PC-9 (cell line): Measurements from ENCODE around the gene DAND5. TPM values are rescaled to one million over a fixed set of nuclear protein-coding genes. Genes with fewer than 3 reads are reported as not detected.

Source experiments
- BruUV-seq: library from RNA; stranded (reverse); fragments of 400-500 nt; replicated peaks from 2 replicates; lab custom pipeline; 2021; lab: Mats Ljungman, UMichigan
- CTCF ChIA-PET: fragments of 300-600 bp; sonication (Branson Sonifier 250); formaldehyde crosslinking; loops from one replicate; lab custom pipeline; 2022; ENCODE audit warnings: antibody characterized with exemption; lab: Charles Lee
- POLR2A ChIA-PET: fragments of 300-600 bp; sonication (Branson Sonifier 250); formaldehyde crosslinking; loops from one replicate; lab custom pipeline; 2022; ENCODE audit warnings: antibody characterized with exemption; ENCODE audit not compliant: unreplicated experiment; lab: Charles Lee
- DNase-seq, 2 experiments: peaks; one replicate each; pipeline versions ENCODE4 v3.0.0 to v3.0.0-alpha.2; 2015 to 2022; ENCODE audit warnings: mixed read lengths in 1 of 2
- H2AFZ ChIP-seq: fragments of 200-600 bp; sonication (generic); 2 replicates; pipeline ENCODE4 v1.8.1; 2017; ENCODE audit warnings: antibody characterized with exemption
- H3F3A ChIP-seq: fragments of 200-600 bp; sonication (generic); 2 replicates; pipeline ENCODE4 v1.8.1; 2017; ENCODE audit warnings: antibody characterized with exemption, mild to moderate bottlenecking, low read depth; ENCODE audit not compliant: insufficient read depth
- H3K27ac ChIP-seq: fragments of 200-600 bp; sonication (generic); 2 replicates; pipeline ENCODE4 v1.6.1; 2016; ENCODE audit warnings: mixed run types
- H3K27me3 ChIP-seq: fragments of 200-600 bp; sonication (generic); 2 replicates; pipeline ENCODE4 v1.6.1; 2016; ENCODE audit warnings: low read depth, mixed run types; ENCODE audit not compliant: insufficient read depth
- H3K36me3 ChIP-seq: fragments of 200-600 bp; sonication (generic); 2 replicates; pipeline ENCODE4 v1.6.1; 2016; ENCODE audit warnings: low read depth, mixed run types
- H3K4me1 ChIP-seq: fragments of 200-600 bp; sonication (generic); replicated peaks from 2 replicates; pipeline ENCODE4 v1.6.1; 2016; ENCODE audit warnings: mixed run types; ENCODE audit not compliant: insufficient read depth
- H3K4me2 ChIP-seq: fragments of 200-600 bp; sonication (generic); 2 replicates; pipeline ENCODE4 v1.6.1; 2017; ENCODE audit warnings: mixed run types
- H3K4me3 ChIP-seq: fragments of 200-600 bp; sonication (generic); 2 replicates; pipeline ENCODE4 v1.6.1; 2016; ENCODE audit warnings: mixed run types
- H3K79me2 ChIP-seq: fragments of 200-600 bp; sonication (generic); 2 replicates; pipeline ENCODE4 v1.6.1; 2017; ENCODE audit warnings: low read depth, mixed run types
- H3K9me2 ChIP-seq: fragments of 200-600 bp; sonication (generic); 2 replicates; pipeline ENCODE4 v1.8.1; 2017; ENCODE audit warnings: mild to moderate bottlenecking; ENCODE audit not compliant: insufficient read depth
- H3K9me3 ChIP-seq: fragments of 200-600 bp; sonication (generic); 2 replicates; pipeline ENCODE4 v1.8.1; 2016; ENCODE audit warnings: low read depth; ENCODE audit not compliant: insufficient read depth
- H4K20me1 ChIP-seq: fragments of 200-600 bp; sonication (generic); 2 replicates; pipeline ENCODE4 v1.8.1; 2017; ENCODE audit not compliant: insufficient read depth
- EZH2 ChIP-seq: fragments of 200-600 bp; sonication (generic); IDR thresholded peaks from 2 replicates; pipeline ENCODE4 v1.8.0; 2017; ENCODE audit warnings: antibody characterized with exemption, low read depth
- intact Hi-C: fragments of 100-400 bp; cut with micrococcal nuclease; formaldehyde crosslinking; loops from one replicate; pipeline ENCODE4 v1.10.0; 2022; ENCODE audit not compliant: unreplicated experiment
- total RNA-seq: library from RNA; stranded (reverse); gene quantifications from 2 replicates; pipeline ENCODE4 v1.2.3, GENCODE V29; 2021
- TF ChIP-seq, protein P1 (sequence below): fragments of 200-600 bp; sonication (generic); conservative IDR thresholded peaks from 2 replicates; pipeline ENCODE4 v1.6.1; 2017; ENCODE audit warnings: mixed run types, antibody characterized with exemption, mild to moderate bottlenecking, moderate library complexity

Gene DAND5
- total RNA-seq, 1 experiment from 2014 or later, result 0.20 TPM

DNA sequence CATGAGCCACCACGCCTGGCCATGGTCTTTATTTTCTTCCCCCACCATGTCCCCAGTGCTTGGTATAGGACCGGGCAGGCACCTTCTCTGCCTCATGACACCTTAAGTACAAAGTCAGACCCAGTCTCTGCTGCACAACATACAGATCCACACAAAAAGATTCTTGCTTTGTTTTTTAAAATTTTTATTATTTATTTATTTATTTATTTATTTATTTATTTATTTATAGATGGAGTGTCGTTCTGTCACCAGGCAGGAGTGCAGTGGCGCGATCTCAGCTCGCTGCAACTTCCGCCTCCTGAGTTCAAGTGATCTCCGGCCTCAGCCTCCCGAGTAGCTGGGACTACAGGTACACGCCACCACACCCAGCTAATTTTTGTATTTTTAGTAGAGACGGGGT, 23.4 kb downstream of the DAND5 start:
- BruUV-seq, result no TSS peak
- peaks cover 5% of the 10 kb centered on the region; the same call in 1 of the 2 replicates for H3K4me1 ChIP-seq
- H3K4me2 ChIP-seq, result no peak overlapping the region
- H3K27ac ChIP-seq, result no peak overlapping the region
- H3K27me3 ChIP-seq, result peaks cover 27% of the 10 kb centered on the region
- no peak overlapping the region for H2AFZ ChIP-seq
- no peaks in the 10 kb centered on the region for H3K79me2 ChIP-seq
- no peaks in the 10 kb centered on the region for H3K9me2 ChIP-seq
- TF ChIP-seq, protein P1, sequence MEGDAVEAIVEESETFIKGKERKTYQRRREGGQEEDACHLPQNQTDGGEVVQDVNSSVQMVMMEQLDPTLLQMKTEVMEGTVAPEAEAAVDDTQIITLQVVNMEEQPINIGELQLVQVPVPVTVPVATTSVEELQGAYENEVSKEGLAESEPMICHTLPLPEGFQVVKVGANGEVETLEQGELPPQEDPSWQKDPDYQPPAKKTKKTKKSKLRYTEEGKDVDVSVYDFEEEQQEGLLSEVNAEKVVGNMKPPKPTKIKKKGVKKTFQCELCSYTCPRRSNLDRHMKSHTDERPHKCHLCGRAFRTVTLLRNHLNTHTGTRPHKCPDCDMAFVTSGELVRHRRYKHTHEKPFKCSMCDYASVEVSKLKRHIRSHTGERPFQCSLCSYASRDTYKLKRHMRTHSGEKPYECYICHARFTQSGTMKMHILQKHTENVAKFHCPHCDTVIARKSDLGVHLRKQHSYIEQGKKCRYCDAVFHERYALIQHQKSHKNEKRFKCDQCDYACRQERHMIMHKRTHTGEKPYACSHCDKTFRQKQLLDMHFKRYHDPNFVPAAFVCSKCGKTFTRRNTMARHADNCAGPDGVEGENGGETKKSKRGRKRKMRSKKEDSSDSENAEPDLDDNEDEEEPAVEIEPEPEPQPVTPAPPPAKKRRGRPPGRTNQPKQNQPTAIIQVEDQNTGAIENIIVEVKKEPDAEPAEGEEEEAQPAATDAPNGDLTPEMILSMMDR, result no peak
- no peak for TF ChIP-seq EZH2
- intact Hi-C loops, result no loop called here
- ChIA-PET CTCF (interaction anchor here (0.6 kb wide), 1 partner anchor 108 kb away, joined by 17 read pairs; no protein-coding TSS in a partner anchor), POLR2A (no interaction called here)
- H3F3A ChIP-seq, result peaks cover 24% of the 10 kb centered on the region; the same call in 1 of the 2 replicates
- no peaks in the 10 kb centered on the region for H3K9me3 ChIP-seq
- no peaks in the 10 kb centered on the region for H4K20me1 ChIP-seq
- no peak for DNase-seq
- H3K36me3 ChIP-seq, result no peaks in the 10 kb centered on the region
- no peak overlapping the region for H3K4me3 ChIP-seq

DNA sequence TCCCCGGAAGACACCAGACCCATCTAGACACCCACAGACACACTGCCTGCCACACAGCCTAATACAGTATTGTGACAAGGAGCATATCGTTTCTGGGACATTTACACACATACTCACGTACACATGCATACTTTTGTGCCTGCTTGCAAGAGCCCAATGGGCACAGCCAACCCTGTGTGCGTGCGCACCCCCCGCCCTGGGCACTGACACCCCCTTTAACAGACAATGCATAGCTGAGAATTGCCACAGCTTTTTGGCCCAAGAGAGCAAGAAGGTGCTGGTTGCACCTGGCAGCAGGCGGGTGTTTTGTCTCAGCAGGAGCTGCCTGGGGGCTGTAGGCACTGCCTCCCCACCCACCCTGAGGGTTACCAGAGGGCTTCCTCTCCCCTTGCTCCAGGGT, 24.2 kb downstream of the DAND5 start:
- Histone ChIP-seq H2AFZ (no peak overlapping the region), H3K4me3 (no peak overlapping the region), H3K27ac (no peak overlapping the region), H3F3A (peaks cover 27% of the 10 kb centered on the region; the same call in 1 of the 2 replicates), H3K4me2 (no peak overlapping the region), H3K79me2 (no peaks in the 10 kb centered on the region), H3K27me3 (peaks cover 27% of the 10 kb centered on the region), H3K4me1 (peaks cover 5% of the 10 kb centered on the region; the same call in 1 of the 2 replicates), H3K9me2 (no peaks in the 10 kb centered on the region), H3K9me3 (no peaks in the 10 kb centered on the region), H4K20me1 (no peaks in the 10 kb centered on the region), H3K36me3 (no peaks in the 10 kb centered on the region)
- TF ChIP-seq EZH2, result no peak
- TF ChIP-seq, protein P1, result no peak
- ChIA-PET POLR2A (no interaction called here), CTCF (interaction anchor here (0.5 kb wide), 1 partner anchor 64 kb away, joined by 3 read pairs; no protein-coding TSS in a partner anchor)
- no peak for DNase-seq
- intact Hi-C loops, result no loop called here
- BruUV-seq, result no TSS peak

- Histone ChIP-seq H3K4me1 (peaks cover 5% of the 10 kb centered on the region; the same call in 1 of the 2 replicates), H2AFZ (peak within 1 kb of the TSS; percentile 70), H3K4me2 (peak within 1 kb of the TSS; percentile 80), H3K36me3 (no peaks in the 10 kb centered on the region), H3K9me2 (no peaks in the 10 kb centered on the region), H3K9me3 (no peaks in the 10 kb centered on the region), H3K4me3 (peak within 1 kb of the TSS; percentile 59), H3K79me2 (no peaks in the 10 kb centered on the region), H4K20me1 (no peaks in the 10 kb centered on the region), H3K27ac (no peak within 1 kb of the TSS), H3F3A (peaks cover 27% of the 10 kb centered on the region; the same call in 1 of the 2 replicates), H3K27me3 (peaks cover 27% of the 10 kb centered on the region)
- POLR2A ChIA-PET, result no interaction called here
- intact Hi-C loops, result no loop called here
- CTCF ChIA-PET, result no interaction called here
- BruUV-seq, result no TSS peak
- DNase-seq, result peak in 1 of 2 experiments; percentile 54
- TF ChIP-seq, protein P1, result no peak
- TF ChIP-seq EZH2, result no peak
These were observed 25.6 kb downstream of the DAND5 start, which contains the start of gene NFIX for GRCh38 chr19:12994701-12995595. Gene NFIX, plus strand, starts transcription at chr19:12995475. Its CDS starts 363 bp downstream, at chr19:12995838.
